LNCAP (cell line): ENCODE data around the gene CCNQ.

Source experiments
- CTCF ChIP-seq: fragments of 450-650 bp; IDR thresholded peaks from 2 replicates; pipeline ENCODE4 v1.5.1; 2017; ENCODE audit warnings: mild to moderate bottlenecking

CCNQ gene

GRCh38 chrX:153593811-153594500 is 5.0 kb downstream of the CCNQ start:
- TF ChIP-seq CTCF, result no peak

GRCh38 chrX:153592966-153593688 is 5.8 kb downstream of the CCNQ start:
- TF ChIP-seq CTCF, result no peak

- TF ChIP-seq CTCF, result no peak
These were observed 6.7 kb downstream of the CCNQ start for GRCh38 chrX:153592091-153592833.

GRCh38 chrX:153590961-153591956 is 7.7 kb downstream of the CCNQ start:
- TF ChIP-seq CTCF, result no peak

GRCh38 chrX:153588782-153589446 is 10.0 kb downstream of the CCNQ start:
- no peak for TF ChIP-seq CTCF

GRCh38 chrX:153588021-153588781 is 10.7 kb downstream of the CCNQ start:
- TF ChIP-seq CTCF, result no peak
